Measurements from ENCODE around the gene HIC2. TPM values are rescaled to one million over a fixed set of nuclear protein-coding genes. Genes with fewer than 3 reads are reported as not detected.
A peak's percentile ranks its signal among the peaks of the same experiment; 100 is the strongest.
"Not testable (repeated sequence)": the region's sequence is repeated elsewhere in the genome, so short reads cannot be mapped to it uniquely, and the experiment has no call there.

HIC2 gene
- total RNA-seq, 1 donor from 2014 or later: 43.9 TPM

- not testable (repeated sequence) for H3K27ac Mint-ChIP-seq; H3K27me3 Mint-ChIP-seq; H3K36me3 Mint-ChIP-seq (ENCODE audit: insufficient read depth); DNase-seq (ENCODE audit: low spot score, unreplicated experiment); H3K4me1 Mint-ChIP-seq (ENCODE audit: low read depth); H3K4me3 Mint-ChIP-seq (ENCODE audit: low read depth); H3K9me3 Mint-ChIP-seq (ENCODE audit: low read depth)
- TF ChIP-seq, protein P1, sequence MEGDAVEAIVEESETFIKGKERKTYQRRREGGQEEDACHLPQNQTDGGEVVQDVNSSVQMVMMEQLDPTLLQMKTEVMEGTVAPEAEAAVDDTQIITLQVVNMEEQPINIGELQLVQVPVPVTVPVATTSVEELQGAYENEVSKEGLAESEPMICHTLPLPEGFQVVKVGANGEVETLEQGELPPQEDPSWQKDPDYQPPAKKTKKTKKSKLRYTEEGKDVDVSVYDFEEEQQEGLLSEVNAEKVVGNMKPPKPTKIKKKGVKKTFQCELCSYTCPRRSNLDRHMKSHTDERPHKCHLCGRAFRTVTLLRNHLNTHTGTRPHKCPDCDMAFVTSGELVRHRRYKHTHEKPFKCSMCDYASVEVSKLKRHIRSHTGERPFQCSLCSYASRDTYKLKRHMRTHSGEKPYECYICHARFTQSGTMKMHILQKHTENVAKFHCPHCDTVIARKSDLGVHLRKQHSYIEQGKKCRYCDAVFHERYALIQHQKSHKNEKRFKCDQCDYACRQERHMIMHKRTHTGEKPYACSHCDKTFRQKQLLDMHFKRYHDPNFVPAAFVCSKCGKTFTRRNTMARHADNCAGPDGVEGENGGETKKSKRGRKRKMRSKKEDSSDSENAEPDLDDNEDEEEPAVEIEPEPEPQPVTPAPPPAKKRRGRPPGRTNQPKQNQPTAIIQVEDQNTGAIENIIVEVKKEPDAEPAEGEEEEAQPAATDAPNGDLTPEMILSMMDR (IDR thresholded peaks at IDR 0.05; ENCODE audit: unreplicated experiment): peak; percentile 15
Measured at GRCh38 chr22:21469097-21469994, 52.2 kb downstream of the HIC2 start.

GRCh38 chr22:21472984-21473383 is 55.8 kb downstream of the HIC2 start:
- H3K36me3 Mint-ChIP-seq (ENCODE audit: insufficient read depth); DNase-seq (ENCODE audit: low spot score, unreplicated experiment); H3K9me3 Mint-ChIP-seq (ENCODE audit: low read depth); H3K4me1 Mint-ChIP-seq (ENCODE audit: low read depth); H3K4me3 Mint-ChIP-seq (ENCODE audit: low read depth); H3K27me3 Mint-ChIP-seq; H3K27ac Mint-ChIP-seq: not testable (repeated sequence)

DNA sequence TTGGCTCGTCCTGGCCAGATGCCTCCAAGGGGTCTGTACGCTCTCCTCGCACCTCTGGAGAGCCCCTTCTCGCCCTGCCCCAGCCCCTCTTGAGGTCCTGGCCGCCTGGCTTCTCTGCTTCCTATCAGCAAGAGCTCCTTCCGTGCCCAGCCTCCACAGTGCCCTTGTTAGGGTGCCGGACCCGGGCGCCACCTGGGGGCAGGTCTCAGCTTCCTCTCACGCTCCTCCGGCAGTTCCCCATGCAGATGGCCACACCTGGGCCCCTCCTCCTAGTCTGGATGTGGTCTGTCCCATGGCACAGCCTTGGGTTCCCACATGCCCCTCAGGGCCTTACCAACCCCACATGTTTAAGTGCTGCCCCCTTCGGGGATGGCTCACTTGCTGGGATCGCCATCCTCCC is 56.5 kb downstream of the HIC2 start:
- H3K4me1 Mint-ChIP-seq (ENCODE audit: low read depth); H3K4me3 Mint-ChIP-seq (ENCODE audit: low read depth); H3K9me3 Mint-ChIP-seq (ENCODE audit: low read depth); DNase-seq (ENCODE audit: low spot score, unreplicated experiment); H3K27ac Mint-ChIP-seq; H3K27me3 Mint-ChIP-seq; H3K36me3 Mint-ChIP-seq (ENCODE audit: insufficient read depth): not testable (repeated sequence)

DNA sequence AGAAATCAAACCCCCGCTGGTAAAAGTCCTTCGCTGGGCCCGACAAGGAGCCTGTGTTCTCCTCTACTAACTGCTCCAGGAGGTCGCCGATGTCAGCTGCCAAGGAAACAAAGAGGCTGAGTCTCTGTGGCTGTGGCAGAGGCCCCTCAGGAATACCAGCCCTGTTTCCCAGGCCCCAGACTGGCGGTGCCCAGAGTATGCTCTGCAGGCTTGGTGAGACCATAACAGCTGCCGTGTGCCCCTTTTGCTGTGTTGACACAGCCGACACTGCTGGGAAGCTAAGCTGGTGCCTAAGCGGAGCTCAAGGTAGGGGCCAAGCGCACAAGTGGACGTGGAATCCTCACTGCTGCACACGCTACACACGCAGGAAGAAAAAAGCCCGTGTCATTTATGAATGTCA is 66.9 kb downstream of the HIC2 start:
- not testable (repeated sequence) for H3K4me3 Mint-ChIP-seq (ENCODE audit: low read depth); DNase-seq (ENCODE audit: low spot score, unreplicated experiment); H3K36me3 Mint-ChIP-seq (ENCODE audit: insufficient read depth); H3K27me3 Mint-ChIP-seq; H3K9me3 Mint-ChIP-seq (ENCODE audit: low read depth); H3K27ac Mint-ChIP-seq; H3K4me1 Mint-ChIP-seq (ENCODE audit: low read depth)

DNA sequence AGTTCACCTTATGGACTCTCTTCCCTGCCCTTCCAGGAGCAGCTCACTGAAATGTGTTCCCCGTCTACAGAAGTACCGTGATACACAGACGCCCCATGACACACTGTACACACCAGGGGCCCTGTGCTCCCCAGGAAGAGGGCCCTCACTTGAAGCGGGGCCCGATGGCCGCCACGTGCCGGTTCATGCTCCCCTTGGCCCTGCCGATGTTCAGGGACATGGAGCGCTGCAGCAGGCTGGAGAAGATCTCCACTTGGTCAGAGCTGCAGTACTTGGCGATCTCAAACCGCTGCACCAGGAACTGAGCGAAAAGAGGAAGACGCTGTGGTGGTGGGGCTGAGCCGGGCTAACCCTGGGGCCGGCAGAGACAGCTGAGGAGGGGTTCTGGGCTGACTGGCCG is 70.6 kb downstream of the HIC2 start:
- not testable (repeated sequence) for H3K27me3 Mint-ChIP-seq; H3K36me3 Mint-ChIP-seq (ENCODE audit: insufficient read depth); H3K4me1 Mint-ChIP-seq (ENCODE audit: low read depth); H3K9me3 Mint-ChIP-seq (ENCODE audit: low read depth); H3K4me3 Mint-ChIP-seq (ENCODE audit: low read depth); DNase-seq (ENCODE audit: low spot score, unreplicated experiment); H3K27ac Mint-ChIP-seq

GRCh38 chr22:21489149-21489680 is 72.0 kb downstream of the HIC2 start:
- not testable (repeated sequence) for H3K4me3 Mint-ChIP-seq (ENCODE audit: low read depth); H3K27me3 Mint-ChIP-seq; H3K27ac Mint-ChIP-seq; H3K9me3 Mint-ChIP-seq (ENCODE audit: low read depth); H3K4me1 Mint-ChIP-seq (ENCODE audit: low read depth); DNase-seq (ENCODE audit: low spot score, unreplicated experiment); H3K36me3 Mint-ChIP-seq (ENCODE audit: insufficient read depth)

- not testable (repeated sequence) for DNase-seq (ENCODE audit: low spot score, unreplicated experiment); H3K4me1 Mint-ChIP-seq (ENCODE audit: low read depth); H3K4me3 Mint-ChIP-seq (ENCODE audit: low read depth); H3K9me3 Mint-ChIP-seq (ENCODE audit: low read depth); H3K27me3 Mint-ChIP-seq; H3K36me3 Mint-ChIP-seq (ENCODE audit: insufficient read depth); H3K27ac Mint-ChIP-seq
Measured at GRCh38 chr22:21490556-21490955, 73.4 kb downstream of the HIC2 start.

GRCh38 chr22:21492271-21492670 is 75.1 kb downstream of the HIC2 start:
- not testable (repeated sequence) for H3K27ac Mint-ChIP-seq; H3K36me3 Mint-ChIP-seq (ENCODE audit: insufficient read depth); H3K27me3 Mint-ChIP-seq; H3K4me3 Mint-ChIP-seq (ENCODE audit: low read depth); DNase-seq (ENCODE audit: low spot score, unreplicated experiment); H3K4me1 Mint-ChIP-seq (ENCODE audit: low read depth); H3K9me3 Mint-ChIP-seq (ENCODE audit: low read depth)

DNA sequence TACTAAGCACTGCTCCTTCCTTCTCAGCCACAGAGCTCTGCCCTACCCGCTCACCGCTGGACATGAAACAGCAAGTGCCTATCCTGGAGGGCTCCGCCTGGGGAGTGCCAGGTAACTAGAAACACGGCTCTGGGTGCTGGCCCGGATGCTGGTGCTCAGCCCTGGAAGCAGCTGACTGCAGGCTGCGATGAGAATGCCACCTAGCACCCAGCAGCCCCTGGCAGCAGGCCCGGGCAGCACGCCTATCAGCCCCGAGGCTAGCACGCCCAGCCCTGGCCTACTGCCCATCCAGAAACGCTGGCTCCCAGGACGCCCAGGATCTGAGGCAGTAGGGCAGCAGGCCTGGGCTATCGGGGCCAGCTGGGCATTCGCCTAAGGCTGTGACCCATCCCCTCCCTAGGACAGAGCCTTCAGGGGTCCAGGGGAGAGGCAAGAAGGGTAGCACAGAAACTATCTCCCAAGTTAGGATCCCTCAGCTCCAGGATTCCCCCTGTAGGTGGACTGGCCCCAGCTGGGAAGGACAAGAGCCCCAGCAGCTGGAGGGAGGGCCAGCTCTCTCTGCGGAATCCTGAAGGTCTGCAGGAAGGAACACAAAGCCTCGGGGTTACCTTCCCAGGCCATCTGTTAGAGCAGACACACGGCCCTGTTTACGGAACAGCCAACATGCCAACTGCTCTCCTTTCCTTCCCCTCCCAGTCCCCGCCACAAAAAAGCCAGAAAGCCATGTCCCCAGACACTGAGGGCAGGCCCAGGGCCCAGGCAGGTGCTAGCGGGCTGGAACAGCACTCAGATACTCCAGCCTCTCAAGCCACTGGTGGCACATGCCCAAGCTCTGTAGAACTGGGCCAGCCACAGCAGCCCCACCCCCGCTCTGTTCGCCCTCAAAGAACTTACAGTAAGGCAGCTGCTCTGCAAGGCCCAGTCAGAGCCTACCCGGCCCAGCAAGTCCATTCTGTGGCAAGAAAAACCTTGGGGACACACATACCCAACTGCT is 76.9 kb downstream of the HIC2 start:
- not testable (repeated sequence) for H3K27ac Mint-ChIP-seq; DNase-seq (ENCODE audit: low spot score, unreplicated experiment); H3K4me1 Mint-ChIP-seq (ENCODE audit: low read depth); H3K4me3 Mint-ChIP-seq (ENCODE audit: low read depth); H3K27me3 Mint-ChIP-seq; H3K9me3 Mint-ChIP-seq (ENCODE audit: low read depth); H3K36me3 Mint-ChIP-seq (ENCODE audit: insufficient read depth)

DNA sequence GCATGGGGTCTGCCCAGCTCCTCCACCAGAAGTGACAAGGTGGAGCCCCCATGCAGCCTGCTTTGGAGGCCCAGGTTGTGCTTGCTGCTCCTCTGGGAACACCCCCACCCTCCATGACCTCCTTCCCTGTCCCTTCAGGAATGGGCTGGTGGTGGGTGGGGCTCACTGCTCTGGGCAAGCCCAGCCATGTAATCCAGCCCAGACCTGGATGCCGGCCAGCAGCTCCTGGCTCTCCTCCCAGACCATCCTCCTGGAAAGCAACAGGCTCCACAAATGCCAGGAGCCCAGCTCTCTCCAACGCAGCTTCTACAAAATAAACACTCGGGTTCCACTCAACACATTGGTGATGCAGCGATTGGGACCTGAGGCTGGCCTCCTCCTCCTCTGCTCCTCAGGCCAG is 80.8 kb downstream of the HIC2 start:
- not testable (repeated sequence) for H3K9me3 Mint-ChIP-seq (ENCODE audit: low read depth); H3K36me3 Mint-ChIP-seq (ENCODE audit: insufficient read depth); H3K4me1 Mint-ChIP-seq (ENCODE audit: low read depth); H3K27me3 Mint-ChIP-seq; H3K27ac Mint-ChIP-seq; H3K4me3 Mint-ChIP-seq (ENCODE audit: low read depth); DNase-seq (ENCODE audit: low spot score, unreplicated experiment)

GRCh38 chr22:21498489-21498888 is 81.3 kb downstream of the HIC2 start:
- H3K9me3 Mint-ChIP-seq (ENCODE audit: low read depth); H3K4me1 Mint-ChIP-seq (ENCODE audit: low read depth); H3K27ac Mint-ChIP-seq; H3K27me3 Mint-ChIP-seq; DNase-seq (ENCODE audit: low spot score, unreplicated experiment); H3K36me3 Mint-ChIP-seq (ENCODE audit: insufficient read depth); H3K4me3 Mint-ChIP-seq (ENCODE audit: low read depth): not testable (repeated sequence)
